GM19099 (cell line): ENCODE measurements around the gene UFC1.

Experiments used
- POLR2A ChIP-seq: IDR thresholded peaks from 3 replicates; pipeline ENCODE4 v1.6.1; 2011; ENCODE audit warnings: low read depth; ENCODE audit not compliant: insufficient read length; ENCODE audit errors: extremely low read depth

UFC1 gene

DNA sequence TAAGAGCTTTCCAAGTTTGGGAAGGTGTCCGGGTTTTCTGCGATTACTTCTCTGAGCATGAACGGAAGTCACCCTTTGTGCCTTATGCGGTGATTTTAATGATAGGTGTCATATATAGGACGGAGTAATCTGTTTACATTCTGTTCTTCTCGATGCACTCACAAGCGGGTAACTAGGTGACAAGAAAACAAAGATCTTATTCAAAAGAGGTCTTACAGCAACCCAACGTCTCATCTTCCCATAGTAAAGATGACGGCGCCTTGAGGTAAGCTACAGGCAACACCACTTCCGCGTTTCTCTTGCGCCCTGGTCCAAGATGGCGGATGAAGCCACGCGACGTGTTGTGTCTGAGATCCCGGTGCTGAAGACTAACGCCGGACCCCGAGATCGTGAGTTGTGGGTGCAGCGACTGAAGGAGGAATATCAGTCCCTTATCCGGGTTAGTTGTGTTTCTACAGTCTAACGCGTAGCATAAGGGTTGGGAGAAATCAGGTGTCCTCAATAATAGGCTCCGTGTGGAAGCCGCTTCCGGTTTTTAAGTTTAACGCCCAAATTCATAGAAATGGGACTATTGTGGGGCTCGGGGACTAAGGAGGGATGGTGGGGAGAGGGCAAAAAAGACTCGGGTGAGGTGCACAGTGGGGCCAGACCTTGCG is at the start of gene UFC1:
TSS of gene UFC1 (plus strand) at position 297 of the 656 bp plus-strand sequence. CDS start at position 317, 20 bp downstream.
- peak; percentile 88 for TF ChIP-seq POLR2A

DNA sequence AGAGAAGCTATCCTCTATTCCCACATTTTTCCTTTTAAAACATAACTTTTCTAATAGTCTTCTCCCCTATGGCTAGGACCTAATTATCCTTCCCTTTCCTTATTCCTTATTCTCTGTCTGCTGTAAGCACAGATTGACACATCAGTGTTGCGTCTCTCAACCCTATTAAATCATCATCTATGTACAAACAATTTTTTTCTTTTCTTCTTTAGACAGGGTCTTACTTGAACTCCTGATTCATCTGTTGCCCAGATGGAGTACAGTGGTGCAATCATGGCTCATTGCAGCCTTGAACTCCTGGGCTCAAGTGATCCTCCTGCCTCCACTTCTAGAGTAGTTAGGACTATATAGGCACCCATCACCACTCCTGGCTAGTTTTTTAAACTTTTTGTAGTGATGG is 47.3 kb upstream of the UFC1 start:
- TF ChIP-seq POLR2A: no peak

- TF ChIP-seq POLR2A: no peak
These were observed 42.7 kb upstream of the UFC1 start for GRCh38 chr1:161111117-161111516.

DNA sequence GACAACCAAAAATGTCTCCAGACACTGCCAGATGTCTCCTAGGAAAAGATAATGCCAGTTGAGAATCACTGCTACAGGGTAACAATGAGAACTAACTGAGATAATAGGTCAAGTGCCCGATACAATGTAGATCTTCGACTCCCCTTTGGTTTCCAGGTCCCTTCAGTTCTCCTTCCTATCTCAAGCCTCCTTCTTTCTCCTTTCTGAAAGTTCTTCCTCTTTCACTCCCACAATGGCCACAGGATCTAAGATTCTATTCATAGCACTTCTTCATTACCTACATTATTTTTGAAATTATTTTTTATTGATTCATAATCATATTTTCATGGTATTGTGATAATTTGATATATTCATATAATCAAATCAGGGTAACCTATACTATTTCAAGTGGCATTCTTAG is 42.3 kb upstream of the UFC1 start:
- TF ChIP-seq POLR2A: no peak

DNA sequence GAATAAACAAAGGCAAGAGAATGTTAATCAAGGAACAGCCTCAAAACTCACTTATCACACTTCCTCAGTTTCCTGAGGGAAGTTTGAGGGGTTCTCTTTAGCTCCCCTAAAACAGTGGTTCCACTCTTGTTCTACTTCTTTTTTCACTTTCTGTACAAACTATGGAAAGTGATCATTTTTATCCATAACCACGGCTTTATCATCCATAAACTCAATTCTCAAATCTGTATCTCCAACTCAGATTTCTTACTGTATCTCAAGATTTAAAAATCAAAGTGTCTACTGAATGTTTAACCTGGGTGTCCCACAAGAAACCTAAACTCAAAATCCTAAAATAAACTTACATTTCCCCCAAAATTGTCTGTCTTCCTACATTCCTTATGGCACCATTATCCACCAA is 39.9 kb upstream of the UFC1 start:
- TF ChIP-seq POLR2A: no peak

DNA sequence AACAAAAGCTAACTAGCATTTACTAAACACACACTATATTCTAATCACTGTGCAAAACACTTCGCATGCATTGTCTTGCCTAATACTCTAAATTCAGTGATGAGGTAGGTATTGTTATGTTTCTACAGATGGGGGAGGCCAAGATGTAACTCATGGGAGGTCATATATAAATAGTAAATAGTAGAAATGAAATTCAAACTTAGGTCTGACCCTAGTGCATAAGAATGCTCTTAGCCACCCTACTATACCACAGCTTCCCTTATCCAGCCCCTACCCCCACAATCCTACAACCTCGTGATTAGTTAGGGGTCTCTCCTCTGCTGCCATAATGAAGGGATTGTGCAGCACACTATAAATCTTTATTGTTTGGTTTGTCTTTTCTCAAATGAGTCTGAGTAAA is 39.2 kb upstream of the UFC1 start:
- TF ChIP-seq POLR2A: no peak

- no peak for TF ChIP-seq POLR2A
These were observed 38.6 kb upstream of the UFC1 start for GRCh38 chr1:161115132-161115711.

DNA sequence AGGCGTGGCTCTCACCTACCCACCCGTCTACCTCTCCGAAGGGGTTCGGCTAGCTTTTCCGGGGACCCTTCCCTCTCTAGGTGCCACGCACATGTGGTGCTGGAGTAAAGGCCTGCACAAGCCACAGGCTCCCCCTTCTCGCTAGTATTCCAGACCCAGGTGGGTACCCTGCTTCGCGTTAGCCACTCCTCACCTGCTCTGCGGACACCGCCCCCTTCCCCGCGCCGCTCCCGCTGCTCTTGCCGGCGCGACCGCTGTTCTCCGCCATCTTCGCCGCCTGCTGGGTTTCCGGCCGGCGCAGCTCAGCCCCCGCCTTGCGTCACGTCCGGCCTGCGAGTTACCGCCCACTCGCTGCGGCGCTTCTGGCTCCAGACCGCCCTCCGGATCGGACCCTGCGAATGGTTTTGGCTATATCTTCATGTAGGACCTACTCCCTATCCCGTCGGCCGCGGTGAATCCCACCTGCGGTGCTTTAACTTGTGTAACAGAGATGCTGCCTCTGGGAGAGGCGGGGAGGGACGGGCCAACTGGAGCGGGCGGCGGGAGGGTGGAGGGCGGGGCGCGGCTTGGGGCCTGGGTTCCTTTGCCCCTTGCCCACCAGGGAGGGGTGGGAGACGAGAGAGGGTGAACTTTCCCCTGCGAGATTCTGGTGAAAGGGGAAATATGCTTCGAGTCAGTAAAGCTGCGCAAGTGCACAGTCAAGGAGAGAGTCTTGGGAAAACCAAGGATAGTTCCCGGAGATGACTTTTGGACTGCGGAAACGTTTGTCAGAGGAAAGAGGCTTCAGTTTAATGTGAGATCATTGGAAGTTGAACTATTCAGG is 35.8 kb upstream of the UFC1 start, which contains the start of the genes NIT1 and PFDN2:
TSS of gene NIT1 (plus strand) at position 347 of the 823 bp plus-strand sequence. CDS start at position 419, 72 bp downstream.
TSS of gene PFDN2 (minus strand) at position 279 of the 823 bp plus-strand sequence. CDS start at position 268, 11 bp downstream.
- peak; percentile 93 for TF ChIP-seq POLR2A

GRCh38 chr1:161119092-161119903 is 34.5 kb upstream of the UFC1 start:
- TF ChIP-seq POLR2A: no peak

DNA sequence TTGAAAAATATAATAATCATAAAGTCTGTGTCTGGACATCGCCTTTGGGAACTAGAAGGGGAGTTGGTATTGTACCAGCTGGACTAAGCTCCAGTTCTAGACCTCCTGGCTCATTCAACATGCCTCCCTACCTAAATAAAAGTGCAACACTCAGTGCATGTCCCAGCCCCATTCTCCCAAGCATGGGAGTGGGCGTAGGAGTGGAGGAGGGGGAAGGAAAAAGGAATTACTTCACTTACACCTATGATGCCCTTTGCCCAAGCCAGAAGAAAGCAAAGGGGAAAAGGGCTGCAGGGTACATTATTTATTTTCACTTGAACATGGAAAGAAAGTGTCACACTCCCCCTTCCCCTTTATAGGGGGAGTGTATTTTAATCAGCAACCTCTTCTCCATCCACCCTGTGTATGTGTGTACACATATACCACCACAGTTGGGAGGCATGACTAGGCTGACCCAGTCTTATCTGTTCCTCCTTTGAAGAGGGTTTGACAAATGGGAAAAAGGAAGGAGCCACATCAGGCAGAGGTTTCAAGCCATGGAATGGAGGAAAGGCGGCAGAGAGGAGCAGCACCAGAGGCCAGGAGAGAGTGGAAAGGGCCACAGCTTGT is 32.6 kb upstream of the UFC1 start:
- no peak for TF ChIP-seq POLR2A

GRCh38 chr1:161121834-161122233 is 31.9 kb upstream of the UFC1 start:
- TF ChIP-seq POLR2A: no peak

- no peak for TF ChIP-seq POLR2A
These were observed 30.8 kb upstream of the UFC1 start for GRCh38 chr1:161122967-161123366.

DNA sequence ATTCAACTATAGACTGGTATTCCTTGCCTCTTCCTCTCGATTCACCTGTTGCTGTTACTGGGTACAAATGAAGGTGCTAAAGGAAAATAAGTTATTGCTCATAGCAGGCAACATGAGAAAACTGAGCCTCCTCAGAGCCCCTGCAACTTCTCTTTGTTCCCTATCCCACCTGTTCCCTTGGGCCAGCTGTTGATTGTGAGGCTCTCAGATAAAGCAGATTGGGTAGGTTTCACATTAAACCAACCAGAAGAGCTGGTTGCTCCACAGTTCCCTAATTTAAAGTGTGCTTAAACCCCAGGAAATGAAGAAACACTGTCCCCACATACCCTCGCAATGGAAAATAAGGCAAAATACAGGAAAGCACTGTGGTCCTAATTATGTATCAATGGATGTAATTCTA is 26.1 kb upstream of the UFC1 start:
- TF ChIP-seq POLR2A: no peak
